Mesendoderm (in vitro differentiated cells): ENCODE measurements around the gene SLC5A6.

Experiments used
- DNase-seq: peaks from one replicate; pipeline ENCODE4 v3.0.0; 2013
- H2AK5ac ChIP-seq: 2 replicates; pipeline ENCODE4 v1.6.1; 2013; ENCODE audit warnings: low read length, inconsistent platforms
- H2BK120ac ChIP-seq: 2 replicates; pipeline ENCODE4 v1.6.1; 2013; ENCODE audit warnings: low read depth, mild to moderate bottlenecking, low read length, moderate library complexity, mixed read lengths
- H2BK15ac ChIP-seq: replicated peaks from 2 replicates; pipeline ENCODE4 v1.6.1; 2013; ENCODE audit warnings: low read depth, mild to moderate bottlenecking, moderate library complexity
- H2BK5ac ChIP-seq: 2 replicates; pipeline ENCODE4 v1.6.1; 2013; ENCODE audit warnings: low read length, inconsistent platforms
- H3K18ac ChIP-seq: 2 replicates; pipeline ENCODE4 v1.6.1; 2013; ENCODE audit warnings: mild to moderate bottlenecking, low read length, mixed read lengths
- H3K23ac ChIP-seq: one replicate; pipeline ENCODE4 v1.6.1; 2013; ENCODE audit warnings: low read length
- H3K27ac ChIP-seq: 2 replicates; pipeline ENCODE4 v1.5.1; 2013; ENCODE audit warnings: low read depth, mild to moderate bottlenecking, inconsistent platforms, low read length, moderate library complexity
- H3K27me3 ChIP-seq: 2 replicates; pipeline ENCODE4 v1.6.1; 2013; ENCODE audit warnings: low read length, control low read depth, mild to moderate bottlenecking, inconsistent platforms; ENCODE audit not compliant: insufficient read depth, poor library complexity
- H3K36me3 ChIP-seq: 2 replicates; pipeline ENCODE4 v1.6.1; 2013; ENCODE audit warnings: low read length, inconsistent platforms; ENCODE audit not compliant: control insufficient read depth, insufficient read depth
- H3K4ac ChIP-seq: one replicate; pipeline ENCODE4 v1.6.1; 2013; ENCODE audit warnings: low read depth, mild to moderate bottlenecking, low read length, moderate library complexity
- H3K4me1 ChIP-seq: 2 replicates; pipeline ENCODE4 v1.6.1; 2013; ENCODE audit warnings: low read depth, low read length, inconsistent platforms; ENCODE audit not compliant: control insufficient read depth
- H3K4me2 ChIP-seq: 2 replicates; pipeline ENCODE4 v1.6.1; 2013; ENCODE audit warnings: low read length
- H3K4me3 ChIP-seq: 2 replicates; pipeline ENCODE4 v1.5.1; 2013; ENCODE audit warnings: mild to moderate bottlenecking, low read length
- H3K56ac ChIP-seq: one replicate; pipeline ENCODE4 v1.6.1; 2013; ENCODE audit warnings: low read length
- H3K79me1 ChIP-seq: 2 replicates; pipeline ENCODE4 v1.6.1; 2013; ENCODE audit warnings: low read length, inconsistent platforms
- H3K79me2 ChIP-seq: 2 replicates; pipeline ENCODE4 v1.6.1; 2013; ENCODE audit warnings: mild to moderate bottlenecking, low read length; ENCODE audit not compliant: control insufficient read depth, insufficient read depth
- H3K9ac ChIP-seq: 2 replicates; pipeline ENCODE4 v1.6.1; 2013; ENCODE audit warnings: low read length, inconsistent platforms
- H4K5ac ChIP-seq: one replicate; pipeline ENCODE4 v1.6.1; 2013; ENCODE audit warnings: low read length
- H4K8ac ChIP-seq: one replicate; pipeline ENCODE4 v1.6.1; 2013; ENCODE audit warnings: low read depth, mild to moderate bottlenecking, control low read depth, low read length, moderate library complexity
- WGBS: extraction: QIAGEN DNeasy Blood & Tissue Kit; methylation state at CpG from one replicate; pipeline ENCODE4 v1.1.7; 2013; ENCODE audit warnings: low lambda C conversion rate, missing lambda C conversion rate; ENCODE audit not compliant: insufficient coverage; ENCODE audit errors: extremely low coverage; 5-methylcytosine and 5-hydroxymethylcytosine counted together

The SLC5A6 gene

DNA sequence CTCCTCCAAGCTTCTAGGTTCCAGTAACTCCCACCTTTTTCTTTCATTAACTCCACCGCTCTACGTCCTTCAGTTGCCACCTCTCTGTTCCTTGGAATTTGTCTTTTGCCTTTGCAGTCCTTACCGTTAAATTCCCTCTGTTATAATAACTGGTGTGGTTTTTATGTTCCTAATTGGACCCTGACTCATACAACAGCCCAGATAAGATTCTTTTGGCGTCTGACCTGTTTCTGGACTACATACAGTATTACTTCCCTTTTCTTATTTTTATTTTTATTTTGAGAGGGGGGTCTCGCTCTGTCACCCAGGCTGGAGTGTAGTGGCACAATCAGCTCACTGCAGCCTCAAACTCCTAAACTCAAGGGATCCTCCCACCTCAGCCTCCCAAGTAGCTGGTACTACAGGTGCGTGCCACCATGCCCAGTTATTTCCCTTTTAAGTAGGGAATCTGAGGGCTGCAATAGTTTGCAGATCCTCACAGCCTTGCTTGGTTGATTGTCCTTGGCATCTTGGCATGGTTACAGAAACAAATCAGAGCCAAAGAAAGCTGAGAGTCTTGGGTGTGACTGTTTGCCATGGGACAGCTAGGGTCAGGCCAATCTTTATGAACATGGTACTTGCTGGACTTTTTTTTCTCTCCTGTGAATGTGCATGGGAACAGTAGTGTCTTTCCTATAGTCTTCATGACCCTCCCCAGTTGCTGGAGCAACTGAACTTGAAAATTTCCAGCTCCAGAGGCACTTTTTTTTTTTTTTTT is 41.3 kb downstream of the SLC5A6 start:
- Histone ChIP-seq H3K18ac (no peak overlapping the region), H3K23ac (no peak overlapping the region), H3K4me1 (no peaks in the 10 kb centered on the region), H2BK5ac (no peak overlapping the region), H4K5ac (no peak overlapping the region), H3K27me3 (no peaks in the 10 kb centered on the region), H2BK120ac (no peak overlapping the region), H3K36me3 (no peaks in the 10 kb centered on the region), H3K79me2 (no peaks in the 10 kb centered on the region), H2AK5ac (no peak overlapping the region), H4K8ac (no peak overlapping the region), H3K4me2 (no peak overlapping the region), H3K4me3 (no peak overlapping the region), H3K9ac (no peak overlapping the region), H3K79me1 (no peaks in the 10 kb centered on the region), H3K27ac (no peak overlapping the region), H2BK15ac (no peak overlapping the region), H3K56ac (no peak overlapping the region), H3K4ac (no peak overlapping the region)
- DNase-seq: no peak
- WGBS: no CpG with 5 or more reads among the region's 6 CpGs

DNA sequence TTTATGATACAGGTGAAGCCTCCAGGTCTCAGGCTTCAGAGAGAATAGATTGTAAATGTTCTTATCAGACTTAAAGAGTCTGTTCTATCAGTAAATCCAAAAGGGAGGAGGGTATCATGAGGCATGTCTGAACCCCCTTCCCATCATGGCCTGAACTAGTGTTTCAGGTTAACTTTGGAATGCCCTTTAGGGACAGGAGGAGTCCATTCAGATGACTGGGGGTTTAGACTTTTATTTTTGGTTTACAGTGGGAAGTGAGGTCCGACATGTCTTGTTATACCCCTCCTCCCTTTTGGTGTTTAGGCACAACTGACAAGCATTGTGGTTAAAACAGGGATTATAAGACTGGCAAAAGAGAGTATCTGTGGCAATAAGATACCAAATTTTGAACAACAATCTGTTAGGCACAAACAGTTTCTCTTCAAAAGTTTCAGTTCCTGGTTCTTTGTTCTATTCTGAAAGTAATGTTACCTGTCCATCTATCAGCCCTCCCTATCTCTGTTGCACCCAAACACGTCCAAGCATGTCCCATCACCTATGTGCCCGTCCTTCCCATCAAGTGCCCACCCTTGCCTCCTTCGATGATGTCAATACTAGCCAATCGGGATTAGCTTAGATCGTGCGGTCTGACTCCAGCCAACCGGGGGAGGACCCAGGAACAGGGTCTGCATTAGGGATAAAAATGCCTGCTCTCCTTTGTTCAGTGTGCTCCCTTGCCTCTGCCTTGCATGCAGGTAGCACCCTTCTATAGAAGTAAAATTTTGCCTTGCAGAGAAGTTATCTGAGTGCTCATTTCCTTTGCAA is 46.9 kb downstream of the SLC5A6 start:
- Histone ChIP-seq H3K79me2 (no peaks in the 10 kb centered on the region), H3K4me1 (no peaks in the 10 kb centered on the region), H3K56ac (no peak overlapping the region), H3K79me1 (no peaks in the 10 kb centered on the region), H3K23ac (no peak overlapping the region), H3K4me2 (no peak overlapping the region), H3K27me3 (no peaks in the 10 kb centered on the region), H3K27ac (no peak overlapping the region), H4K8ac (no peak overlapping the region), H3K4ac (no peak overlapping the region), H2BK120ac (no peak overlapping the region), H3K4me3 (no peak overlapping the region), H2BK15ac (no peak overlapping the region), H3K36me3 (no peaks in the 10 kb centered on the region), H2BK5ac (no peak overlapping the region), H3K9ac (no peak overlapping the region), H3K18ac (no peak overlapping the region), H2AK5ac (no peak overlapping the region), H4K5ac (no peak overlapping the region)
- DNase-seq: no peak
- WGBS: no CpG with 5 or more reads among the region's 8 CpGs

DNA sequence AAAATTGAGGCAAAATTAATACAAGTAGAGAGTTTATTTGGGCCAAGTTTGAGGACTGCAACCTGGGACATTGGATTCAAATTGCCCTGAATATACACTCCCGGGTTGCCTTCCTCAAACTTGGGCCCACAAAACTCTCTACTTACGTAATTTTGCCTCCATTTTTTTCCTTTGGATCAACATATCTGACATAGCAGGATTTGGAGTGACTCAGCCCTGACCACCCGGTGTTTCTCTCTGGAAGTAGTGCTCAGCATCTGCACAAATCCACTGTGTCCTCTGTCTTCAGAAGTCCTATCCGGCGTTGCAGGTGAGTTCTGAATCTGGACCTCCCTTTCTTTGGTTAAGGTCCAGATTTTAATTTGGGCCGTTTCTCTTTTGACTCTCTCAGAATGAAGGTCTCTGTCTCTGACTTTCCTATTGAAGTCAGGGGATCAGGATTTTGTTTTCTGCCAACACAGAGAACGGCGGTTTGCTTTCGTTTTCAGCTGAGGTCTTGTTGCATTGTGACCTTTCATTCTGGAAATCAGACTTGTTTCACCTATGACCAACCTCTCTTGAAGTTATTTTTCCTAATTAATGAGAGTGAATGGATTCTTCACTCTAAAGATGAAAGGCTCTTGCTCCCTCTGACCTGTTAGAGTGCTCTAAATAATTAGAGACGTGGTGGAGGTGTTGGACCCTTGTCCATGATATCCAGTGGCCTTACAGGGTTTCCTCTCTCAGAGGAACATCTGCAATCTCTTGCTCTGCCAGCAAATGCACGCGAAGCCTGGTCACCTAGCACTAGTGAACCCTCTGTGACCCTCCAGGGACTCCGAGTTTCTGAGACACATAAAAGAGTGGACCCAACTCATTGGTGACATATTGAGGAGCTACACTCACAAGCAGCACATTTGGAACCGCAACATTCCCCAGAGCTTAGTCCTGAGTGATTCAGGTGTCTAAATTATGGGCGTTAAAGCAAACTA is 49.6 kb downstream of the SLC5A6 start:
- H3K56ac ChIP-seq: no peak overlapping the region
- no peak overlapping the region for H2BK15ac ChIP-seq
- no peak overlapping the region for H3K4ac ChIP-seq
- H3K79me1 ChIP-seq: no peaks in the 10 kb centered on the region
- H3K4me2 ChIP-seq: no peak overlapping the region
- no peak overlapping the region for H2AK5ac ChIP-seq
- H2BK5ac ChIP-seq: no peak overlapping the region
- no peak overlapping the region for H3K18ac ChIP-seq
- H3K27ac ChIP-seq: no peak overlapping the region
- no peak overlapping the region for H4K5ac ChIP-seq
- H3K23ac ChIP-seq: no peak overlapping the region
- H3K4me3 ChIP-seq: no peak overlapping the region
- DNase-seq: no peak
- H2BK120ac ChIP-seq: no peak overlapping the region
- no peaks in the 10 kb centered on the region for H3K79me2 ChIP-seq
- no CpG with 5 or more reads among the region's 15 CpGs for WGBS
- no peaks in the 10 kb centered on the region for H3K27me3 ChIP-seq
- H3K4me1 ChIP-seq: no peaks in the 10 kb centered on the region
- H3K9ac ChIP-seq: no peak overlapping the region
- H4K8ac ChIP-seq: no peak overlapping the region
- H3K36me3 ChIP-seq: no peaks in the 10 kb centered on the region

DNA sequence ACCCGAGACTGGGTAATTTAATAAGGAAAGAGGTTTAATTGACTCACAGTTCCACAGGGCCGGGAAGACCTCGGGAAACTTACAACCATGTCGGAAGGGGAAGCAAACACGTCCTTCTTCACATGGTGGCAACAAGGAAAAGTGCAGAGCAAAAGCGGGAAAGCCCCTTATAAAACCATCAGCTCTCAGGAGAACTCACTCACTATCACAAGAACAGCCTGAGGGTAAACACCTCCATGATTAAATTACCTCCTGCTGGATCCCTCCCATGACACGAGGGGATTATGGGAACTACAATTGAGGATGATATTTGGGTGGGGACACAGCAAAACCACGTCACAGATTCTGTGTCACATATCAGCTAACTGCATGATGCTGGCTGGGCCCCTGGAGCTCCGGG is 51.9 kb downstream of the SLC5A6 start:
- H3K79me2 ChIP-seq: no peaks in the 10 kb centered on the region
- H3K23ac ChIP-seq: no peak overlapping the region
- no peak overlapping the region for H4K8ac ChIP-seq
- DNase-seq: no peak
- no peak overlapping the region for H3K4me3 ChIP-seq
- H3K18ac ChIP-seq: no peak overlapping the region
- no peak overlapping the region for H4K5ac ChIP-seq
- no peaks in the 10 kb centered on the region for H3K4me1 ChIP-seq
- H2BK15ac ChIP-seq: no peak overlapping the region
- no peak overlapping the region for H2AK5ac ChIP-seq
- WGBS: no CpG with 5 or more reads among the region's 9 CpGs
- H3K27ac ChIP-seq: no peak overlapping the region
- no peaks in the 10 kb centered on the region for H3K79me1 ChIP-seq
- H3K27me3 ChIP-seq: no peaks in the 10 kb centered on the region
- no peak overlapping the region for H3K4me2 ChIP-seq
- H3K56ac ChIP-seq: no peak overlapping the region
- no peaks in the 10 kb centered on the region for H3K36me3 ChIP-seq
- H3K4ac ChIP-seq: no peak overlapping the region
- H3K9ac ChIP-seq: no peak overlapping the region
- H2BK120ac ChIP-seq: no peak overlapping the region
- no peak overlapping the region for H2BK5ac ChIP-seq

DNA sequence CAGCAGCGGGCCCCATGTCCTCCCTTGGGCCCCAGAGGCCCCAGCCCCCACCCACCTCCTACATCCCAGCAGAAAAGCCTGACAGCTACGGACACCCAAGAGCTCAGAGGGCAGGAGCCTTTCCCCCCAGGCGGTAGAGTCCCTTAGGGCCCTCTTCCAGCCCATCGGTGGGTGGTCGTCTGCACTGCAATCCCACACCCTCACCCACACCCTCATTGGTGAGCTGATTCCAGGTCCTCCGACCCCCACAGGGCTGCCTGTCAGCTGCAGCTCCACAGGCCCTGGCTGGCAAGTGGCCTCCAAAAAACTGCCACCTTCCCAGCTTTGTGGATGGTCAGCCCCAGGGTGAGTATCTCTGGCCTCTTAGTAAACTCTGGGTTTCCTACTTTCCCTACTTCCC is 52.8 kb downstream of the SLC5A6 start:
- H3K4ac ChIP-seq: no peak overlapping the region
- H2BK15ac ChIP-seq: no peak overlapping the region
- no peaks in the 10 kb centered on the region for H3K4me1 ChIP-seq
- H3K79me2 ChIP-seq: no peaks in the 10 kb centered on the region
- no peak overlapping the region for H4K5ac ChIP-seq
- no peaks in the 10 kb centered on the region for H3K27me3 ChIP-seq
- H2BK5ac ChIP-seq: no peak overlapping the region
- no peak overlapping the region for H3K23ac ChIP-seq
- no peak overlapping the region for H3K18ac ChIP-seq
- H3K4me2 ChIP-seq: no peak overlapping the region
- H3K9ac ChIP-seq: no peak overlapping the region
- WGBS: no CpG with 5 or more reads among the region's 6 CpGs
- no peak overlapping the region for H2BK120ac ChIP-seq
- H3K27ac ChIP-seq: no peak overlapping the region
- no peak overlapping the region for H3K56ac ChIP-seq
- DNase-seq: no peak
- H3K79me1 ChIP-seq: no peaks in the 10 kb centered on the region
- H2AK5ac ChIP-seq: no peak overlapping the region
- no peak overlapping the region for H4K8ac ChIP-seq
- no peak overlapping the region for H3K4me3 ChIP-seq
- H3K36me3 ChIP-seq: no peaks in the 10 kb centered on the region
